K562 (cell line): ENCODE results near the gene LY6G6C. TPM values are rescaled to one million over a fixed set of nuclear protein-coding genes. Genes with fewer than 3 reads are reported as not detected.

Source experiments
- CAMTA2 ChIP-seq: fragments of 250-450 bp; sonication (Bioruptor Pico); conservative IDR thresholded peaks from 2 replicates; pipeline ENCODE4 v1.5.1; 2022
- EHMT2 ChIP-seq: fragments of 450-650 bp; IDR thresholded peaks from 2 replicates; pipeline ENCODE4 v1.6.1; 2018; ENCODE audit warnings: antibody characterized with exemption
- ERF ChIP-seq: fragments of 450-650 bp; formaldehyde crosslinking; IDR thresholded peaks from 2 replicates; pipeline ENCODE4 v1.4.0; 2020; ENCODE audit warnings: mild to moderate bottlenecking, mixed read lengths
- HNRNPH1 ChIP-seq: fragments of 200-400 bp; formaldehyde crosslinking; optimal IDR thresholded peaks from 2 replicates; pipeline ENCODE3; 2017; ENCODE audit warnings: low read depth, mild to moderate bottlenecking, low read length, moderate library complexity
- NFYB ChIP-seq: IDR thresholded peaks from 2 replicates; pipeline ENCODE4 v1.6.1; 2011; ENCODE audit warnings: mild to moderate bottlenecking, moderate library complexity; ENCODE audit not compliant: insufficient read length; ENCODE audit errors: extremely low read depth
- POU5F1 ChIP-seq: fragments of 150-350 bp; IDR thresholded peaks from 2 replicates; pipeline ENCODE4 v1.6.1; 2014; ENCODE audit warnings: borderline replicate concordance, low read length, low read depth, mild to moderate bottlenecking; ENCODE audit not compliant: partially characterized antibody
- TBL1XR1 ChIP-seq, 2 experiments: IDR thresholded peaks; 2 replicates each; pipeline ENCODE4 v1.6.1; 2012; ENCODE audit warnings: improper control_type of control experiment in 2 of 2, low read length in 2 of 2, mild to moderate bottlenecking in 1 of 2
- TRIM24 ChIP-seq, 2 experiments: fragments of 450-650 bp; IDR thresholded peaks; 2 replicates each; pipeline ENCODE4 v1.6.1; 2016
- ZNF24 ChIP-seq: fragments of 450-650 bp; IDR thresholded peaks from 2 replicates; pipeline ENCODE4 v1.6.1; 2016
- polyA plus RNA-seq, 8 experiments: library from polyadenylated mRNA; depleted of rRNA in 4 of 8; stranded (reverse) in 5 of 8; unstranded in 3 of 8; fragments of >200 nt; fragmentation: Nextera tagmentation in 2 of 8; fragmentation: Illumina TruSeq in 1 of 8; extraction: Ambion mirVana in 2 of 8; extraction: Trizol in 1 of 8; gene quantifications; 2 replicates each; pipeline versions ENCODE4 v1.2.1 to v1.2.3, GENCODE V29; 2011 to 2014; ENCODE audit warnings: inconsistent platforms in 1 of 8, missing spikeins in 1 of 8
- total RNA-seq, 7 experiments: library from RNA; depleted of rRNA in 6 of 7; stranded (reverse); fragments of >200 nt in 6 of 7; fragmentation: Illumina TruSeq in 2 of 7; extraction: Trizol in 2 of 7; gene quantifications; 2 replicates each; pipeline versions ENCODE4 v1.2.1 to v1.2.3, GENCODE V29; 2011 to 2021; ENCODE audit warnings: low replicate concordance in 1 of 7
- TF ChIP-seq, protein P1 (sequence below): fragments of 450-650 bp; IDR thresholded peaks from 2 replicates; pipeline ENCODE4 v1.6.1; 2016; ENCODE audit warnings: antibody characterized with exemption
- TF ChIP-seq, protein P2 (sequence below): sonication (generic); formaldehyde crosslinking; IDR thresholded peaks from 2 replicates; pipeline ENCODE4 v1.8.1; 2023; ENCODE audit warnings: mild to moderate bottlenecking, missing genetic modification reagents, moderate library complexity
- TF ChIP-seq, protein P3 (sequence below), 3 experiments: IDR thresholded peaks in 2 of 3; conservative IDR thresholded peaks in 1 of 3; 2 replicates each; pipeline ENCODE4 v1.5.1; 2011 to 2012; ENCODE audit warnings: low read length in 3 of 3, mild to moderate bottlenecking in 3 of 3, control low read depth in 2 of 3, improper control_type of control experiment in 1 of 3, inconsistent platforms in 1 of 3, low read depth in 1 of 3, mixed read lengths in 1 of 3, moderate library complexity in 1 of 3; ENCODE audit not compliant: insufficient read depth in 2 of 3
- TF ChIP-seq, protein P4 (sequence below): fragments of 250-450 bp; sonication (Bioruptor Pico); IDR thresholded peaks from 2 replicates; pipeline ENCODE4 v1.8.0; 2022; ENCODE audit warnings: moderate library complexity, mild to moderate bottlenecking, inconsistent platforms
- TF ChIP-seq, protein P5 (sequence below), 2 experiments: fragments of 450-650 bp; IDR thresholded peaks; 2 replicates each; pipeline ENCODE4 v1.6.1; 2018; ENCODE audit warnings: mild to moderate bottlenecking in 2 of 2, low read depth in 1 of 2; ENCODE audit not compliant: partially characterized antibody in 2 of 2
- TF ChIP-seq, protein P6 (sequence below), 2 experiments: fragments of 200-800 bp in 1 of 2; sonication (Bioruptor generic) in 1 of 2; sonication (generic) in 1 of 2; formaldehyde crosslinking in 1 of 2; IDR thresholded peaks in 1 of 2; conservative IDR thresholded peaks in 1 of 2; 2 replicates each; pipeline versions ENCODE4 v1.5.0 to v1.6.1; 2016 to 2020; ENCODE audit warnings: missing compliant biosample characterization in 1 of 2, missing genetic modification characterization in 1 of 2, missing genetic modification reagents in 1 of 2

Gene LY6G6C
- total and polyA plus RNA-seq, 9 of the 15 experiments (the other 6 are each of a cell fraction or from before 2014, with no cell fraction given), result 0.06 to 0.20 TPM; not detected in 7

DNA sequence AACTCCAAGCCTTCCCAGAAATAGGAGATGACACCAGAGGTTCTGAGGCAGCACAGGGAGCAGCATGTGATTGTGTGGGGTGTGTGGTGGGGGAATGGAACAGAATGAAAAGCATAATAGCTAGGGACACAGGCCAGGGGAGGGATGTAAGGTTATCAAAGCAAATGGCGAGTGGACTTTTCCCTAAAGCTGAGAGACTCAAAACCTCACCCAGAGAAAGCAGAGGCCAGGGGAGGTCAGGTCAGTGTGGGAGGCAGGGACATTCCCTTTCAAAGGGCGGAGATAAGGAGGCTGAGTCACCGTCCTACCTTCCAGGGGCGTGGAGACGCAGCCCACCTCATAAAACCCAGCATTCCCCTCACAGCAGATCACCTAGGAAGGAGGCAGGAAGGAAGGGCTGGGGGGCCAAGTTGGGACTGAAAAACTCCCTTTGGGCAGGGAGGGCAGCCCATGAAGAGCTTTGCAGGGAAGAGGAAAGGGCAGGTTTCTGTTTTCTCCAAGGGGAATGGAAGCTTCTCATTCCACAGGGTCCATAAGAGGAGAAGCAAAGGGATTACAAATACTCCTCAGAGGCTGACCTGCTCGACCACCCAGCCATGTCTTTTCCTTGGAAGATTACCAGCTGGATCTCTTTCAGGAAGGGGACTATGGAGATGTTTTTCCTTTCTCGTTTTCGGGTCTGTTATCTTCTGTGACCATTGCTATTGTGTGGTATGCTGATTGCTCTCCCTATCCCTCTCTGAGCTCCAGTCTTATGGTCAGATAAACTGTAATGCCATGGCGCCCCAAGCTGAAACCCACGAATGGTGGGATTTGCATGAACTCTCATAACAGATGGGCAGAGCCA lies 31.1 kb downstream of the LY6G6C start (continued):
- TF ChIP-seq, protein P1, sequence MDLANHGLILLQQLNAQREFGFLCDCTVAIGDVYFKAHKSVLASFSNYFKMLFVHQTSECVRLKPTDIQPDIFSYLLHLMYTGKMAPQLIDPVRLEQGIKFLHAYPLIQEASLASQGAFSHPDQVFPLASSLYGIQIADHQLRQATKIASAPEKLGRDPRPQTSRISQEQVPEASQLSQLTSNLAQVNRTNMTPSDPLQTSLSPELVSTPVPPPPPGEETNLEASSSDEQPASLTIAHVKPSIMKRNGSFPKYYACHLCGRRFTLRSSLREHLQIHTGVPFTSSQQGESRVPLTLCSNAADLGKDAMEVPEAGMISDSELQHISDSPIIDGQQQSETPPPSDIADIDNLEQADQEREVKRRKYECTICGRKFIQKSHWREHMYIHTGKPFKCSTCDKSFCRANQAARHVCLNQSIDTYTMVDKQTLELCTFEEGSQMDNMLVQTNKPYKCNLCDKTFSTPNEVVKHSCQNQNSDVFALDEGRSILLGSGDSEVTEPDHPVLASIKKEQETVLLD, result peak; percentile 93
- TF ChIP-seq, protein P2, sequence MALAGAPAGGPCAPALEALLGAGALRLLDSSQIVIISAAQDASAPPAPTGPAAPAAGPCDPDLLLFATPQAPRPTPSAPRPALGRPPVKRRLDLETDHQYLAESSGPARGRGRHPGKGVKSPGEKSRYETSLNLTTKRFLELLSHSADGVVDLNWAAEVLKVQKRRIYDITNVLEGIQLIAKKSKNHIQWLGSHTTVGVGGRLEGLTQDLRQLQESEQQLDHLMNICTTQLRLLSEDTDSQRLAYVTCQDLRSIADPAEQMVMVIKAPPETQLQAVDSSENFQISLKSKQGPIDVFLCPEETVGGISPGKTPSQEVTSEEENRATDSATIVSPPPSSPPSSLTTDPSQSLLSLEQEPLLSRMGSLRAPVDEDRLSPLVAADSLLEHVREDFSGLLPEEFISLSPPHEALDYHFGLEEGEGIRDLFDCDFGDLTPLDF (CRISPR knock-in tag), result no peak
- TF ChIP-seq POU5F1 (no peak), HNRNPH1 (no peak), ERF (CRISPR knock-in tag) (no peak), NFYB (no peak), TBL1XR1 (IDR thresholded peaks at IDR 0.05; ENCODE audit: low read length in 2 of 2) (peak in 1 of 2 experiments; percentile 92; a peak in 3 of 4 replicates), ZNF24 (peak; percentile 56), CAMTA2 (CRISPR knock-in tag) (no peak), EHMT2 (peak; percentile 36; the same call in 1 of the 2 replicates), TRIM24 (IDR thresholded peaks at IDR 0.05) (peak; percentile 51 to 55; a peak in 2 of 4 replicates)
- TF ChIP-seq, protein P3, sequence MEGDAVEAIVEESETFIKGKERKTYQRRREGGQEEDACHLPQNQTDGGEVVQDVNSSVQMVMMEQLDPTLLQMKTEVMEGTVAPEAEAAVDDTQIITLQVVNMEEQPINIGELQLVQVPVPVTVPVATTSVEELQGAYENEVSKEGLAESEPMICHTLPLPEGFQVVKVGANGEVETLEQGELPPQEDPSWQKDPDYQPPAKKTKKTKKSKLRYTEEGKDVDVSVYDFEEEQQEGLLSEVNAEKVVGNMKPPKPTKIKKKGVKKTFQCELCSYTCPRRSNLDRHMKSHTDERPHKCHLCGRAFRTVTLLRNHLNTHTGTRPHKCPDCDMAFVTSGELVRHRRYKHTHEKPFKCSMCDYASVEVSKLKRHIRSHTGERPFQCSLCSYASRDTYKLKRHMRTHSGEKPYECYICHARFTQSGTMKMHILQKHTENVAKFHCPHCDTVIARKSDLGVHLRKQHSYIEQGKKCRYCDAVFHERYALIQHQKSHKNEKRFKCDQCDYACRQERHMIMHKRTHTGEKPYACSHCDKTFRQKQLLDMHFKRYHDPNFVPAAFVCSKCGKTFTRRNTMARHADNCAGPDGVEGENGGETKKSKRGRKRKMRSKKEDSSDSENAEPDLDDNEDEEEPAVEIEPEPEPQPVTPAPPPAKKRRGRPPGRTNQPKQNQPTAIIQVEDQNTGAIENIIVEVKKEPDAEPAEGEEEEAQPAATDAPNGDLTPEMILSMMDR (IDR thresholded peaks at IDR 0.05 in 2 of 3, conservative IDR thresholded peaks at IDR 0.05 in 1 of 3; ENCODE audit: insufficient read depth in 2 of 3, low read depth in 1 of 3, low read length in 3 of 3), result no peak
- TF ChIP-seq, protein P4, sequence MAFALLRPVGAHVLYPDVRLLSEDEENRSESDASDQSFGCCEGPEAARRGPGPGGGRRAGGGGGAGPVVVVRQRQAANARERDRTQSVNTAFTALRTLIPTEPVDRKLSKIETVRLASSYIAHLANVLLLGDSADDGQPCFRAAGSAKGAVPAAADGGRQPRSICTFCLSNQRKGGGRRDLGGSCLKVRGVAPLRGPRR (CRISPR knock-in tag), result 0 out of 2 replicates have a peak, but pooled peaks have one; percentile 8
- TF ChIP-seq, protein P5, sequence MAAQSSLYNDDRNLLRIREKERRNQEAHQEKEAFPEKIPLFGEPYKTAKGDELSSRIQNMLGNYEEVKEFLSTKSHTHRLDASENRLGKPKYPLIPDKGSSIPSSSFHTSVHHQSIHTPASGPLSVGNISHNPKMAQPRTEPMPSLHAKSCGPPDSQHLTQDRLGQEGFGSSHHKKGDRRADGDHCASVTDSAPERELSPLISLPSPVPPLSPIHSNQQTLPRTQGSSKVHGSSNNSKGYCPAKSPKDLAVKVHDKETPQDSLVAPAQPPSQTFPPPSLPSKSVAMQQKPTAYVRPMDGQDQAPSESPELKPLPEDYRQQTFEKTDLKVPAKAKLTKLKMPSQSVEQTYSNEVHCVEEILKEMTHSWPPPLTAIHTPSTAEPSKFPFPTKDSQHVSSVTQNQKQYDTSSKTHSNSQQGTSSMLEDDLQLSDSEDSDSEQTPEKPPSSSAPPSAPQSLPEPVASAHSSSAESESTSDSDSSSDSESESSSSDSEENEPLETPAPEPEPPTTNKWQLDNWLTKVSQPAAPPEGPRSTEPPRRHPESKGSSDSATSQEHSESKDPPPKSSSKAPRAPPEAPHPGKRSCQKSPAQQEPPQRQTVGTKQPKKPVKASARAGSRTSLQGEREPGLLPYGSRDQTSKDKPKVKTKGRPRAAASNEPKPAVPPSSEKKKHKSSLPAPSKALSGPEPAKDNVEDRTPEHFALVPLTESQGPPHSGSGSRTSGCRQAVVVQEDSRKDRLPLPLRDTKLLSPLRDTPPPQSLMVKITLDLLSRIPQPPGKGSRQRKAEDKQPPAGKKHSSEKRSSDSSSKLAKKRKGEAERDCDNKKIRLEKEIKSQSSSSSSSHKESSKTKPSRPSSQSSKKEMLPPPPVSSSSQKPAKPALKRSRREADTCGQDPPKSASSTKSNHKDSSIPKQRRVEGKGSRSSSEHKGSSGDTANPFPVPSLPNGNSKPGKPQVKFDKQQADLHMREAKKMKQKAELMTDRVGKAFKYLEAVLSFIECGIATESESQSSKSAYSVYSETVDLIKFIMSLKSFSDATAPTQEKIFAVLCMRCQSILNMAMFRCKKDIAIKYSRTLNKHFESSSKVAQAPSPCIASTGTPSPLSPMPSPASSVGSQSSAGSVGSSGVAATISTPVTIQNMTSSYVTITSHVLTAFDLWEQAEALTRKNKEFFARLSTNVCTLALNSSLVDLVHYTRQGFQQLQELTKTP (IDR thresholded peaks at IDR 0.05; ENCODE audit: low read depth in 1 of 2, partially characterized antibody in 2 of 2), result peak; percentile 19 to 79
- TF ChIP-seq, protein P6, sequence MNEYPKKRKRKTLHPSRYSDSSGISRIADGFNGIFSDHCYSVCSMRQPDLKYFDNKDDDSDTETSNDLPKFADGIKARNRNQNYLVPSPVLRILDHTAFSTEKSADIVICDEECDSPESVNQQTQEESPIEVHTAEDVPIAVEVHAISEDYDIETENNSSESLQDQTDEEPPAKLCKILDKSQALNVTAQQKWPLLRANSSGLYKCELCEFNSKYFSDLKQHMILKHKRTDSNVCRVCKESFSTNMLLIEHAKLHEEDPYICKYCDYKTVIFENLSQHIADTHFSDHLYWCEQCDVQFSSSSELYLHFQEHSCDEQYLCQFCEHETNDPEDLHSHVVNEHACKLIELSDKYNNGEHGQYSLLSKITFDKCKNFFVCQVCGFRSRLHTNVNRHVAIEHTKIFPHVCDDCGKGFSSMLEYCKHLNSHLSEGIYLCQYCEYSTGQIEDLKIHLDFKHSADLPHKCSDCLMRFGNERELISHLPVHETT (CRISPR knock-in tag; conservative IDR thresholded peaks at IDR 0.05 in 1 of 2, IDR thresholded peaks at IDR 0.05 in 1 of 2), result peak in 1 of 2 experiments; percentile 84; a peak in 1 of 4 replicates
